Breast epithelium (tissue), 4 donors: ENCODE results near the gene GNB2. TPM values are rescaled to one million over a fixed set of nuclear protein-coding genes. Genes with fewer than 3 reads are reported as not detected.
A peak's percentile ranks its signal among the peaks of the same experiment; 100 is the strongest.

Experiments
- DNase-seq, 2 donors: peaks; one replicate each; pipeline ENCODE4 v3.0.0-alpha.2; 2019; ENCODE audit warnings: low spot score in 2 of 2
- H3K27ac ChIP-seq, 2 donors: fragments of 200-600 bp; sonication (generic) in 1 of 2; one replicate each; pipeline ENCODE4 v1.5.1; 2016 to 2019; ENCODE audit warnings: mild to moderate bottlenecking in 1 of 2
- H3K27me3 ChIP-seq, 2 donors: fragments of 200-600 bp; sonication (generic) in 1 of 2; one replicate each; pipeline versions ENCODE4 v1.5.1 to v1.6.0; 2017 to 2019; ENCODE audit warnings: control low read depth in 1 of 2, mild to moderate bottlenecking in 1 of 2
- H3K36me3 ChIP-seq: fragments of 200-600 bp; one replicate; pipeline ENCODE4 v1.5.1; 2019
- H3K4me1 ChIP-seq, 2 donors: fragments of 200-600 bp; sonication (generic); one replicate each; pipeline ENCODE4 v1.5.1; 2016 to 2019; ENCODE audit warnings: control low read depth in 1 of 2
- H3K4me3 ChIP-seq, 3 donors: fragments of 200-600 bp; sonication (generic); 1 replicate in 2 of 3; 2 replicates in 1 of 3; pipeline ENCODE4 v1.5.1; 2016 to 2019; ENCODE audit warnings: mild to moderate bottlenecking in 3 of 3, moderate library complexity in 2 of 3
- H3K9me3 ChIP-seq, 2 donors: fragments of 200-600 bp; sonication (generic) in 1 of 2; one replicate each; pipeline ENCODE4 v1.5.1; 2016 to 2019; ENCODE audit warnings: control low read depth in 1 of 2
- POLR2A ChIP-seq: fragments of 450-650 bp; IDR thresholded peaks from one replicate; pipeline ENCODE4 v1.6.1; 2016; ENCODE audit warnings: antibody characterized with exemption, mild to moderate bottlenecking, moderate library complexity
- POLR2AphosphoS5 ChIP-seq, 3 donors: sonication (generic); formaldehyde crosslinking; IDR thresholded peaks; one replicate each; pipeline ENCODE4 v1.6.1; 2017; ENCODE audit warnings: antibody characterized with exemption in 3 of 3
- intact Hi-C: fragments of 100-400 bp; cut with DNase I; formaldehyde crosslinking; loops from one replicate; pipeline ENCODE4 v1.15.1; 2023; ENCODE audit warnings: low total_unique reads
- total RNA-seq, 3 donors: library from RNA; depleted of rRNA; stranded (reverse); fragments of >200 nt; gene quantifications; one replicate each; pipeline ENCODE4 v1.1.0, GENCODE V29; 2016
- TF ChIP-seq, protein P1 (sequence below), 3 donors: fragments of 450-650 bp; IDR thresholded peaks; one replicate each; pipeline ENCODE4 v1.5.1; 2016 to 2017; ENCODE audit warnings: antibody characterized with exemption in 3 of 3, mild to moderate bottlenecking in 3 of 3, moderate library complexity in 3 of 3

The GNB2 gene
- total RNA-seq, 3 donors from 2014 or later: 113 to 197 (median 173) TPM

DNA sequence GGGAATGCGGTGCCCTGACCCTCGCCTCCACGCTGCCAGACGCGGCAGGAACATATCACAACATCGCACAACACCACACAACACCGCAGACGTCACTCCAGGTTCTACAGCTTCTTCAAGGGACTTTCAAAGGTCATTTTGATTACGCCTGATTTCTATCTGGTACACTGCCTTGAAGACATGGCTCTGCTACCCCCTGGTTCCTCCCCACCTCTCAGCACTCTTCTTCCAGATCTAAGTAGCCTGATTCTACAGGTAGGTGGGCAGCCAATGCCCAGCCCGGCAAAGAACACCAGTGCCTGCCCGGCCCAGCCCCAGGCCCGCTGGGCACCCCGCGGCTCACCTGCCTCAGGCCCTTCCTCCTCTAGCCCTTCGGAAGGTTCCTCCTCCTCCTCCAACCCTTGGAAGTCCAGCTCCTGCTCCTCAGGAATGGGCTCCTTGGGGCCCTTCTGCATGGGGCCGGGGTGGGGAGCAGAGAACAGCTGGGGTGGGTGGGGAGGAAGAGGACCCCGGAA, 12.1 kb downstream of the GNB2 start:
- no peak overlapping the region for H3K27ac ChIP-seq
- H3K9me3 ChIP-seq: no peaks in the 10 kb centered on the region
- intact Hi-C loops: loop anchor here (5.0 to 10.0 kb wide), 2 partner anchors 111 to 208 kb away; partner anchors contain the start of genes SAP25 and TSC22D4
- TF ChIP-seq, protein P1, sequence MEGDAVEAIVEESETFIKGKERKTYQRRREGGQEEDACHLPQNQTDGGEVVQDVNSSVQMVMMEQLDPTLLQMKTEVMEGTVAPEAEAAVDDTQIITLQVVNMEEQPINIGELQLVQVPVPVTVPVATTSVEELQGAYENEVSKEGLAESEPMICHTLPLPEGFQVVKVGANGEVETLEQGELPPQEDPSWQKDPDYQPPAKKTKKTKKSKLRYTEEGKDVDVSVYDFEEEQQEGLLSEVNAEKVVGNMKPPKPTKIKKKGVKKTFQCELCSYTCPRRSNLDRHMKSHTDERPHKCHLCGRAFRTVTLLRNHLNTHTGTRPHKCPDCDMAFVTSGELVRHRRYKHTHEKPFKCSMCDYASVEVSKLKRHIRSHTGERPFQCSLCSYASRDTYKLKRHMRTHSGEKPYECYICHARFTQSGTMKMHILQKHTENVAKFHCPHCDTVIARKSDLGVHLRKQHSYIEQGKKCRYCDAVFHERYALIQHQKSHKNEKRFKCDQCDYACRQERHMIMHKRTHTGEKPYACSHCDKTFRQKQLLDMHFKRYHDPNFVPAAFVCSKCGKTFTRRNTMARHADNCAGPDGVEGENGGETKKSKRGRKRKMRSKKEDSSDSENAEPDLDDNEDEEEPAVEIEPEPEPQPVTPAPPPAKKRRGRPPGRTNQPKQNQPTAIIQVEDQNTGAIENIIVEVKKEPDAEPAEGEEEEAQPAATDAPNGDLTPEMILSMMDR (IDR thresholded peaks at IDR 0.05): no peak
- no peak for TF ChIP-seq POLR2A
- no peak for TF ChIP-seq POLR2AphosphoS5 (IDR thresholded peaks at IDR 0.05)
- H3K4me3 ChIP-seq: no peak overlapping the region
- peaks cover 35% of the 10 kb centered on the region for H3K36me3 ChIP-seq
- DNase-seq: no peak
- H3K4me1 ChIP-seq: no peaks in the 10 kb centered on the region
- H3K27me3 ChIP-seq: no peaks in the 10 kb centered on the region

DNA sequence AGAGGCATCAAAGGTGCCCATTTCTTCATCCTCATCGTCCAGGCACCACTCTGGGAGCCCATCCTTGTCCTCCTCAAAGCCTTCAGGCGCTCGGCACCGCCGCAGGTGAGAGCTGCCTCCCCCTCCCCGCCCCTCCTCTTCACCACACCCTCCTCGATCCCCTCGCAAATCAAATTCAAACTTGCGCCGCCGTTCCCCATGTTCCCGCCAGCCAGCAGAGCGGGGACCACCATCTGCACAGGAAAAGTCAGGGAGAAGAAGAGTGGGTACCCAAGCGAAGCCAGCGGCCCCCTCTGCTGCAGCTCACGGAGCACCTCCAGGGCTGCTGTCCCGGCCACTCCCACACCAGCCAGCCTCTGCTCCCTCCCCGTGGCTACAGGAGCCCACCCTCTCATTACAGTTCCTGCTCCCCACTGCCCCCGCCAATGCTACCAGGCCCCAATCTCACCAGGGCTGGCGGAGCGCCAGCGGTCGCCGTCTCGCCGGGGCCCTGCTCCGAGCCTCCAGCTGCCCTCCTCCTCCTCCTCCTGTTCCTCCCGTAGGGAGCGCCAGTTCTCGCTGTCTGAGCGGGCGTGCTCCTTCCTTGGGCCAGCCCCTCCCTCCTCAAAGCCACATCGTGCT, 12.8 kb downstream of the GNB2 start:
- no peak for TF ChIP-seq POLR2AphosphoS5 (IDR thresholded peaks at IDR 0.05)
- no peak for TF ChIP-seq POLR2A
- TF ChIP-seq, protein P1 (IDR thresholded peaks at IDR 0.05): no peak
- Histone ChIP-seq H3K4me1 (peaks cover 0 to 5% of the 10 kb centered on the region in 2 donors), H3K36me3 (peaks cover 35% of the 10 kb centered on the region), H3K4me3 (no peak overlapping the region), H3K27ac (peak overlapping the region in 1 of 2 donors; percentile 45), H3K27me3 (no peaks in the 10 kb centered on the region), H3K9me3 (no peaks in the 10 kb centered on the region)
- no peak for DNase-seq
- intact Hi-C loops: loop anchor here (5.0 to 10.0 kb wide), 2 partner anchors 112 to 209 kb away; partner anchors contain the start of genes SAP25 and TSC22D4

DNA sequence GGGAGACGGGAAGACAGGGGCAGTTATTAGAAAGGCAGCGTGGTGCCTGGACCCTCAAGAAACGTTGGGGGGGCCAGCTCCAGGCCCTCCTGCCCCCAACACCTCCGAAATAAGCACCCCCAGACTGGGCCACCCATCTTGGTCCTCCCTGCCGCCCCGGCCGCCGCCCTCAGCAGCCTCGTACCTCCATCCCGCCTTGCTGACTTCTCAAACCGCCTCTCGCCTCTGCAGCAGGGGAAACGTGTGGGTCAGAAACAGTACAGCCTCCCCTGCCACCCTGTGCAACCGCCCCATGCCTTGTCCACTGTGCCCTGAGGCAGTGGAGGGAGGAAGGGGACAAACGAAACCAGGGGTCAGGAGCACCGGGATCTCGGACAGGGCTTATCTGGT, 13.3 kb downstream of the GNB2 start:
- Histone ChIP-seq H3K4me1 (peaks cover 0 to 5% of the 10 kb centered on the region in 2 donors), H3K9me3 (no peaks in the 10 kb centered on the region), H3K27me3 (no peaks in the 10 kb centered on the region), H3K4me3 (no peak overlapping the region), H3K36me3 (peaks cover 31% of the 10 kb centered on the region), H3K27ac (peak overlapping the region in 1 of 2 donors; percentile 45)
- TF ChIP-seq, protein P1 (IDR thresholded peaks at IDR 0.05): no peak
- TF ChIP-seq POLR2A (no peak), POLR2AphosphoS5 (IDR thresholded peaks at IDR 0.05) (no peak)
- intact Hi-C loops: loop anchor here (5.0 to 10.0 kb wide), 2 partner anchors 112 to 210 kb away; partner anchors contain the start of genes SAP25 and TSC22D4
- no peak for DNase-seq

- H3K36me3 ChIP-seq: peaks cover 26% of the 10 kb centered on the region
- TF ChIP-seq, protein P1 (IDR thresholded peaks at IDR 0.05): no peak
- TF ChIP-seq POLR2A (no peak), POLR2AphosphoS5 (IDR thresholded peaks at IDR 0.05) (no peak)
- no peaks in the 10 kb centered on the region for H3K27me3 ChIP-seq
- intact Hi-C loops: loop anchor here (5.0 to 10.0 kb wide), 2 partner anchors 112 to 210 kb away; partner anchors contain the start of genes SAP25 and TSC22D4
- H3K27ac ChIP-seq: peak overlapping the region; percentile 41 to 45
- no peak for DNase-seq
- H3K4me1 ChIP-seq: peaks cover 0 to 10% of the 10 kb centered on the region in 2 donors
- no peaks in the 10 kb centered on the region for H3K9me3 ChIP-seq
- H3K4me3 ChIP-seq: no peak overlapping the region
These were observed 13.7 kb downstream of the GNB2 start for GRCh38 chr7:100687261-100687660.

GRCh38 chr7:100687751-100688300, 14.3 kb downstream of the GNB2 start:
- Histone ChIP-seq H3K27ac (peak overlapping the region; percentile 41 to 45), H3K4me3 (peak overlapping the region in 1 of 3 donors; percentile 10), H3K4me1 (peaks cover 3 to 14% of the 10 kb centered on the region in 2 donors), H3K36me3 (peaks cover 26% of the 10 kb centered on the region), H3K9me3 (no peaks in the 10 kb centered on the region), H3K27me3 (no peaks in the 10 kb centered on the region)
- TF ChIP-seq POLR2AphosphoS5 (IDR thresholded peaks at IDR 0.05) (no peak), POLR2A (no peak)
- TF ChIP-seq, protein P1 (IDR thresholded peaks at IDR 0.05): no peak
- DNase-seq: no peak
- intact Hi-C loops: loop anchor here (5.0 to 10.0 kb wide), 2 partner anchors 113 to 211 kb away; partner anchors contain the start of genes SAP25 and TSC22D4
